GM21786 (cell line): Measurements from ENCODE around the gene RGS1.

ENCODE experiments used
- ATAC-seq: cut with Tn5 transposase; IDR thresholded peaks from one replicate; pipeline ENCODE4 v1.9.1; 2021; ENCODE audit not compliant: unreplicated experiment

The RGS1 gene

DNA sequence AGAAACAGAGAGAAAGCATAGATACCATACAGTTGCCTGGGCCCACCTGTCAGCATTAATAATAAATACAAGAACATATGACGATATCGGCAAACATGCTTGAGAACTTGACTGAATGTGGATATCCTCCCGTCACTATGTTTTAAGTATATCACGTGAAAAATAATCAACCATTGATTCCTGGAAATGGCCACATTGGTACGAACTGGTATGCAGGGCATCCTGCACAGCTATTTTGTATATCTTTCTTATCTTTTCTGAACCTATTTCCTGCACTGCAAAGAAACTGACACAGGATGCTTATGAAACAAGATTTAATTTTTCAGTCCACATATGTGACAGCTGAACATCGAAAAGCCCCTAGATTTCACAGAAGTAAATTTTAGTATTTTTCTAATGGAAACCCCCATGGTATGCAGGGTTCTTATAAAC is 22.8 kb upstream of the RGS1 start:
- ATAC-seq = peak; percentile 29

DNA sequence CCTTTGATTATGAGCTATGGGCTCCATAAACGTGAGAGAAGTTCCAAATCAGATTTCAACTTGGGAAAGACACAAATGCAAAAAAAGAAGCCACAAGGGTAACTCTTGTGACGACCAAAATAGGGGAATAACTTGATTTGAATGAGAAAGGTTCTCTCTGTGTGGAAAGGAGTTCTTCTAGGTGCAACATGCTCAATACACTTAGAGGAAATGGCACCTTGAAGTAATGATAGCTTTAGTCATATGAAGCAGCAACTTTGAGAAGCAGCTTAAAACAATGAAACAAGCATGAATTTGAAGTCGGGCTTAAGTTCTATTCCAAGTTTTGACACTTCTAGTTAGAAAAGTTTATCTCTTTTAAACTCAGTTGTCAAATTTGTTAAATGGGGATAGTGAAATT is 21.8 kb upstream of the RGS1 start:
- ATAC-seq = no peak

DNA sequence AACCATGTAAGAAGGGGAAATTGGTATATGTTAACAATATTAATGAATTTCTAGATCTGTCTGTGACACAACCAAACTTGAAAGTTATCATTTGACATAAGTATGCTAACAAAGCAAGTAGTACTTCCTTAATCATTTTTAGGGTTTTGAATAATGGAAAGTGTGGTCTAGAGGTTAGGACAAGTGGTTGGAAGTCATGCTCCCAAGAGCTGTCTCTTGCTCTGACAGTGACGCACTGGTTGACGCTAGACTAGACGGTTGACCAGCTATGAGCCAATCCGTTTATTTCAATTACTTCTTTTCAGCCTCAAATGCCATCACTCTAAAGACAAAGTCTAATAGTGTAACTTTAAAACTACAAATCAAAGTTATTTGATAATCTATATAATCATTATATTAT is 20.7 kb upstream of the RGS1 start:
- no peak for ATAC-seq

DNA sequence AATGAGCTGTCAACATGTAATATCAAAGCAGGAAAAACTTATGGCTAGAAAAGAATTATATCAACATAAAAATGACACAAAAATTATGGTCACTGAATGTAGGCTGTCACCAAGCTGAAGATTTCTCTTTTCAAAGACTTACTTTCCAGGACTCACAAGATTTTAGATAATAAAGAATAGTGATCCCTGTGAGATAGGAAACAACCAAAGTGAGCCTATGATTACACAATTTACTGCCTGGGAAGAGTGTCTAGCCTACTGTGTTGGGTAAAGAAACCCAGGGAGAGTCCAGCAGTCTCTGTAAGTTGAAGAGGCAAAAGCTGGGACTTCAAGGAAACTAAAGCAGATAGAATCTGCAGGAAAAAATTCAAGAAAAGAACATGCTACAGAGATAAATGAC is 20.2 kb upstream of the RGS1 start:
- no peak for ATAC-seq

DNA sequence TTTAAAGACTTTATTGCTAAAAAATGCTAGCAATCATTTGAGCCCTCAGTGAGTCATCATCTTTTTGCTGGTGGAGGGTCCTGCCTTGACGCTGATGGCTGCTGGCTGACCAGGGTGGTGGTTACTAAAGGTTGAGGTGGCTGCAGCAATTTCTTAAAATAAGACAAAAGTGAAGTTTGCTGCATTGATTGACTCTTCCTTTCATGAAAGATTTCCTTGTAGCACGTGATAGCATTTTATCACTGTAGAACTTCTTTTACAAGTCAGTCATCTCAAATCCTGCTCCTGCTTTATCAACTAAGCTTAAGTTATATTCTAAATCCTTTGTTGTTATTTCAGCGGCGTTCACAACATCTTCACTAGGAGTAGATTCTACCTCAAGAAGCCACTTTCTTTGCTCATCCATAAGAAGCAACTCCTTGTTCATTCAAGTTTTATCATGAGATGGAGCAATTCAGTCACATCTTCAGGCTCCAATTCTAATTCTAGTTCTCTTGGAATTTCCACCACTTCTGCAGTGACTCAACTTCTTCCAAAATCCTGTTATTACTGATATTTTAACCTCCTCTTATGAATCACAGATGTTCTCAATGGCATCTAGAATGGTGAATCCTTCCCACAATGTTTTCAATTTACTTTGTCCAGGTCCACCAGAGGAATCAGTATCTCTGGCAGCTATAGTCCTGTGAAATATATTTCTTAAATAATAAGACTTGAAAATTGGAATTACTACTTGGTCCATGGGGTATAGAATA is 17.6 kb upstream of the RGS1 start:
- ATAC-seq = no peak

DNA sequence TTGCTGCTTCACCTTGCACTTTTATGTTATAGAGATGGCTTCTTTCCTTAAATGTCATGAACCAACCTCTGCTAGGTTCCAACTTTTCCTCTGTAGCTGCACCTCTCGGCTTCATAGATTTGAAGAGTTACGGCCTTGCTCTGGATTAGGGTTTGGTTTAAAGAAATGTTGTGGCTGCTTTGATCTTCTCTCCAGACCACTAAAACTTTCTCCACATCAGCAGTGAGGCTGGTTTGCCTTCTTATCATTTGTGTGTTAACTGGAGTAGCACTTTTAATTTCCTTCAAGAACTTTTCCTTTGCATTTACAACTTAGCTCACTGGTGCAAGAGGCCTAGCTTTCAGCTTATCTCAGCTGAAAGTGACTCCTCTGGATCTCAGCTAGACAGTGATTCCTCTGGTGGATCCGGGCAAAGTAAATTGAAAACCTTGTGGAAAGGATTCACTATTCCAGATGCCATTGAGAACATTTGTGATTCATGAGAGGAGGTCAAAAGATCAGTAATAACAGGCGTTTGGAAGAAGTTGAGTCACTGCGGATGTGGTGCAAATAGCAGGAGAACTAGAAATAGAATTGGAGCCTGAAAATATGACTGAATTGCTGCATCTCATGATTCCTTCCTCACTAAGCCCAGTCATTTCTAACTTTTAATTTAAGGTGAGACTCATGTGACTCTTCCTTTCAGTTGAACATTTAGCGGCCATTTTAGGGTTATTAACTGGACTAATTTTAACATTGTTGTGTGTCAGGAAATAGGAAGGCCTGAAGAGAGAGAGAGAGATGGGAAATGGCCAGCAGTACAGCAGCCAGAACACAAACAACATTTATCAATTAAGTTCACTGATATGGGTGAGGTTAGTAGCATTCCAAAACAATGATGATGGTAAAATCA is 16.2 kb upstream of the RGS1 start:
- peak; percentile 82 for ATAC-seq

DNA sequence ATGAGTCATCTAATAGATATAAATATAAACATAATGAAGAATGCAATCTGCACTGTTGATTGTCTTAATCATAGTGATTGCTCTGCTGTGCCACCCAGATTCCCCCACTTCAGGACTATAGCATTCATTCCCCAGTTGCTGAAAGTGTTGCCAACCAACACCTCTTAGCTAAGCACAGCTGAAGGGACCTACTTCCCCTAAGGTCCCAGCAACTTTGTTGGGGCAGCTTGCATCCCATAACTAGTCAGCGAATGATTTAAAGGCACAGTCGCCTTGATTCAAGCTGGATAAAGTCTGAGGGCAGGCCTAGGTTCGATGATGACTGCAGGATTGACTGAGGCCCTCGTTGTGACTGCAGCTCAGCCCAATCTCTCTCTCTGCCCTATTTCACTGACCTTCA is 14.3 kb upstream of the RGS1 start:
- no peak for ATAC-seq

DNA sequence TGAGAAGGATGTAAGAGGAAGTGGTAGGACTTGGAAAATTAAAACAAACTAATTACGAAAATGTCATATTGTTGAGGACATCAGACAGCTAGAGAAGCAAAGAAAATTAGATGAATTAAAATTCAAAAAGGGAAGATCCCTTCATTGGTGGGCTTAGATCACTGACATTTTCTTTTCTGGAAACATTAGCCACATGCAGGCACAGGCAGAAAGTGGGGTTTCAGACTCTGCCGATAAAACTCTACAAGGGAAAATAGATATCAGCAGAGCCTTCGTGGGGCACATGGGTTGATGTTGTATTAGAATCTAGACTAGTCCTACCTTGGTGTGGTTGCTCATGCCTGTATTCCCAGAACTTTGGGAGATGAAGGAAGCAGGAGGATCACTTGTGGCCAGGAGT is 12.4 kb upstream of the RGS1 start:
- no peak for ATAC-seq

DNA sequence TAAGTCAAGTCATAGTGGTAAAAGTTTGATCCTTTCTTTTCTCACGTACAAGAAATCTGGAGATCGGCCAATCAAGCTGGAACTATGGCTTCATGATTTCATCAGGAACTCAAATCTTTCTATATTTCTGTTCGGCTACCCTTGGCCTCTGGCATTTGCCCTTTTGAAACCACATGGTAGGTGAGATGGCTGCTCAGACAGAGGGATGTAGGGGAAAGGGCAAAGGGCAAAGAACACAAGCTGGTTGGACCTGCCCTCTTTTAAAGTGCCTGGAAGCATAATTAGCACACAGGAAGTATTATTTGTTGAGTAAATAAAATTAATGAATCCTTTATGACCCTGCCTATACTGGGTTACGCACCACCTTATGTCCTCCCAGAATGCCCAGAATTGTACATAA is 11.5 kb upstream of the RGS1 start:
- ATAC-seq = no peak

DNA sequence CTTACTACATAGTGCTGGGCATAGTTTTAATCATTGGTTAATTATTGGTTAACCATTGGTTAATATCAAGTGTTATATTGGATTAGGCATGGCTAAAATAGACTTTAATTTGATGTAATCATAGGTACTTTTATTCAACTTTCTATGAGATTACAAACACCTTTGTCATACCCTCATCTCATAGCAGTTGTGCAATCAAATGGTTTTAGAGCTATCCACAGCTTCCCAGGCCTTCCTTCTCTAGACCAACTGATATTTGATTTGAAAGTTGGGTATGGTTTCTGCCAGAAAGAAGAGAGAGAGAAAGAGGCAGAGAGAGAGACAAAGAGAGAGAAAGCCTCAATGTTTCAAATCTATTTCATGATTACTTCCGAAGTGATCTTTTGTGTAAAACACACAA is 9.6 kb upstream of the RGS1 start:
- no peak for ATAC-seq

DNA sequence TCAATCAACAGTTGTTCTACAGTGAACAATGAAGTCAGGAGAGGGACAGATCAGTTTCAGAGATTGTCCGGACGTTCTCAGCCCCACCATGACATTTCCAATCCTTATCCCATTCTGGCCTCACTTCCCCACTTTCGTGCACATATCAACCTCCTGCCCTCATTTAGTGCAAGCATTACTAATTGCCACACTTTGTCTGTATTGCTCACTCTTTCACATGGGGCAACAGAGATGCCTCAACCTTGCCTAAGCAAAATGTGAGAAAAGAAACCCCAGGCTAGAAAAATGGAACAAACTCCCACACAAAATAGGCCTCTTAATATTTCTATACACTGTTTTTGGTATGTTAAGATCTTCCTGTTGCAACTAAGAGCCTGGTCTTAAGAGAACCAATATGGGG is 8.9 kb upstream of the RGS1 start:
- no peak for ATAC-seq

DNA sequence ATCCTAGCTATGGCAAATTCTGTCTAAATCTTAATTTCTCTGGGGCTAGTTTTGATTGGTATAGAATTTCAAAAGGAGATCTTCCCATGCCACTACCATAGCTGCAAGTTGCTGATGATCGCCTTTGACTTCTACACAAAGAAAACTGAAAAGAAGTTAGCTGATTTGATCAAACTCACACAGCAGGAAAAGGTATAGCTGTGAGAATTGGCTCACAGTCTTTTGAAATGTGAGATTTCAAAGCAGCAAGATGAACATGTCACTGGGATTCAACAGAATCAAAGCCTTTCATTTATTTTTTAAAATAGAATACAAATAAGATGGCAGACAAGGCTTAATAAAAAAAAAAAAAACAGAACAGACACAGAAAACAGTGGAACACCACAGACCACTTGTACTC is 7.5 kb upstream of the RGS1 start:
- ATAC-seq = no peak

DNA sequence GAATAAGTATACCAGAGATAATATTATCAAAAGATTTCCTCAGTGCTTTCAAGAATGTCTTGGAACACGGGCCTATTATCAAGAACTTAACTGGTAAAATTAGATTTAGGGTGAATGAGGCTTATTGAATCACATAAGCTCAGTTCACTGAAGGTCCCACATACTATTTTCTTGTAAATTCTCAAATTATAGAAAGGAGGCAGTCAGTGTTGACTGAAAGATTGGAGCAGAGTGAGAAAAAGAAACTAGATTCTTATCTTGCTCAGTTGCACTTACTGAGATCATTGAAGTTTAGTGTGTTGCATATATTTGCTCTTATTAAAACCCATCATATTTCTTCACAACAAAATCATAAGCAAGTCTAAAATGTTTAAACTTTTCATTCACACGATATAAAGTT is 3.9 kb upstream of the RGS1 start:
- ATAC-seq = no peak

DNA sequence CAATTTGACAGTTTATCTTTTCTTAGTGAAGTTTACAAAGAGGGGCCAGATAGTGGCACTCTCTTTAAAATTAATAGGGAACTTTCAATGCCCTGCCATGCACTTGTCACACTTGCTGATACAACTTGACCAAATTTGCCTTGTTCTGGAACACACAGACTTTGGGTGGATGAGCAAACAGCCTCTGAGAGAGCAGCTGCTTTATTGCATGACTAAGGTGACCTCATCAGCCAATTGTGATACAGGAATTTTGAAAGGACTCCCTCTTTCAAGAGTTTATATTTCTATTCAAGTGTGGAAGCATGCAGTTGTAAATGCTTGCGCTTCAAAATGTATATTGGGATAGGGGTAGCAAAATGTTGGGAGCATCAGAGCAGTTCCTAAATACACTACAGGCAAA is 2.1 kb upstream of the RGS1 start:
- ATAC-seq = no peak

DNA sequence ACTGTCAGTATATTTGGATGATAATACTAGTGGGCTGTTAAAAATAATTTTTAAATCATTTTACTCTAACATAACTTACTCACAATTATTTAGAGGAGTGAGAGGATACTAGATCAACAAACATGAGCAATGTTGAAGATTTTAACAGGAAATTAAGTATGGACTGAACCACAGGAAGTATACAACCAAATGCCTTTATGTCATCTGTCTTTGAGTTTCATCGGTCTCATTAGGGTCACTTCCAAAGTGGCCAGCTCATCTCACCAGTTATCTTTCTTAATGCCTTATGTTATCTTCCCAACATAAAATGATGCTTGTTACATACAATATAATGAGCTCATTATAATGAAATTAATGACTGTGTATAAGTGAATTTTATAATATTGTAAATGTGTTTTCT is 1.5 kb upstream of the RGS1 start:
- no peak for ATAC-seq

DNA sequence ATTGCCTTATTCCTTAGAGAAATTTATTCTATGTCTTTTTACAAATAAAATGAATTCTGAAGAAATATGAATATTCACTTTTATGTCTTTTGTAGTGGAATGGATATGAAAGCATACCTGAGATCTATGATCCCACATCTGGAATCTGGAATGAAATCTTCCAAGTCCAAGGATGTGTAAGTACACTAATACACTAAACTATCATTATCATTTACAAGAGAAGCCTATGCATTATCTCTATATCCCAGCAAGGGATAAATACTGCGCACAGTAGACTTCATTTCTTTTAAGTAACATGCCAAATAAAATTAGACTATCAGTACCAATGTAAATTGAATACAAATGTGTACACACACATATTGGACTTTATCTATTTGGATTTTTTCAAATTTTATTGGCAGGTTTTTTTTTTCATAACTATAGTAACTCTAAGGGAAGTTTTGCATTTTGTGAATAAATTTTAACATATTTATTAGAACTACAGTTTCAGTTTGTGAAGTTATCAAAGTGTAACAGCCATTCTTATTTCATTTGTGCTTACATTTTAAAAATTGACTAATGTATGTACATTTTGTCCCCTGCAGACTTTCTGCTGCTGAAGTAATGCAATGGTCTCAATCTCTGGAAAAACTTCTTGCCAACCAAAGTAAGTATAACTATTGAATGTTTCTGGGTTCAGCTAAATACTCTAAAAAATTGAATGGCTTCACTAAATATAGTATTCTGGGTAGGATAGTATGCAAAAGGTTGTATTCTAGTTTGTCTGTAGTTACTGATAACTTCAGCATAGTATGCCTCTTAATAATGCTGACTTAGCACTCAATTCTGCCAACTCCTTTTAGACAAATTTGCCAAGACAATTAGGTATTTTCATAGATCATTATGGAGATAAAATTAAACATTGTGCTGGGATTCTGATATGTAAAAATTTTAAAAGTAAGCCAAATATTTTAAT is 894 bp downstream of the RGS1 start:
- no peak for ATAC-seq

DNA sequence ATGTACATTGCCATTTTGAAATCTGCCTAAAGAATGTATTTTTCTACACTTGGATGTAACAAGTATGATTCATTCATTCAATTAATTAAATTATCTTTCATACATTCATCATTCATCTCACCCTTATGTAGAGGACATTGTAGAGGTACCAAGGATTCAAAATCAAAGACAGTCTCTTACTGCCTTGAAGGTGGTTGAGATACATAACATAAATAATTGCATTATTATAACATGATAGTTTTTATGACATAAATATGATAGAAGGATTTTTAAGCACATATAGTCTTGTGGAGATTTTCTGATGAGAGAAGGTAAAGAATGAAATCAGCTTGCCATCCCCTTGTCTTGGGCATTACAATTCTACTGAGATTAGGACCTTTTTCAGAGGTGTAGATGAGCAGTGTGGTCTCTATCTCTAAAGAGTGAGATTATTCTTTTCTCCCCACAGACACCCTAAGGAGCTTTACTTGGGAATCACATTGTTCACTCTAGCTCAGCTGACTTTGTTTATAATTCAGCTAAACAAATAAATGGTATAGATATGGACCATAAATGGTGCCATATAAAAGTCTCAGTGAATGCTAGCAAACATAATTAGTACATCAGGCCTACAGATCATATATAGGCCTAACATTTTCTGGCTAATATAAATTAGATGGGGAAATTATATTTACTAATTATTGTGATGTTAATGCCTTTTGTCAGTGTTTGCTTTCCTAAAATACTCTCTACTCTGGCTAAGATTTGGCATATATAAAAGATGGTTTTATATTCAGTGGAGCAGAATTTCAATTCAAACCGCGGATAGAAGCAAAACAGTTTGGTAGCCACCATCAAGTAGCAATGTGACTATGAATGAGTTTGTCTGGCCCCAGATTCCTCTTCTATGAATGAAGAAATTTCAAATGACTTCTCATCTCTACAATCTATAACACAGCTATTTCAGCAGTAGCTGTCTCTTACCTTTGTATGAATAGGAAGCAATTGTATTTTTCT is 1.9 kb downstream of the RGS1 start:
- no peak for ATAC-seq

DNA sequence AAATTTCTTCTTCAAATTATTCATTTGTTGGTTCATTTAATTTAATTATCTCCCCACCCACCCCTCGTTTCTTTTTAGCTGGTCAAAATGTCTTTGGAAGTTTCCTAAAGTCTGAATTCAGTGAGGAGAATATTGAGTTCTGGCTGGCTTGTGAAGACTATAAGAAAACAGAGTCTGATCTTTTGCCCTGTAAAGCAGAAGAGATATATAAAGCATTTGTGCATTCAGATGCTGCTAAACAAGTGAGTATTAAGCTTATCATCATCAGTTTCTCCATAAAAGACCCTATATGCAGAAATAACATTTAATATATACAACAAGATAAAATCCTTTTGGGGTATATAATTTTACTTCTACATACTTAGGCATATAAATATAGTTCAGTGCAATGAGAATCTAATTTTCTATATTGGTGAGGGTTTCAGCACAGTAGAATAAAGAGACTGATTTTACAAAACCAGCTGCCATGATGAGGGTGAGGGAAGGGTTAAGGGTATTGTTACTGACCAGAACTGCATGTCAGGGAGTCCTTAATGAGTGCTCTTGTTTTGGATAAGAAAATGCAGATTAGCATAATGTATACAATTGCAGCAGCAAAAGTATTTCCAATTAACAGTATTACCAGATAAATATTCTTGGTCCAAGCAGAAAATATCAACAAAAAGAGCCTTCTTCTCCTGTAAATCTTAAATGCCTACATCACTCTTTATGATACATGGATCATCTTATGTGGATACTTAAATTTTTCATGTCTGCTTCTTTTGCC is 2.8 kb downstream of the RGS1 start:
- ATAC-seq = no peak

DNA sequence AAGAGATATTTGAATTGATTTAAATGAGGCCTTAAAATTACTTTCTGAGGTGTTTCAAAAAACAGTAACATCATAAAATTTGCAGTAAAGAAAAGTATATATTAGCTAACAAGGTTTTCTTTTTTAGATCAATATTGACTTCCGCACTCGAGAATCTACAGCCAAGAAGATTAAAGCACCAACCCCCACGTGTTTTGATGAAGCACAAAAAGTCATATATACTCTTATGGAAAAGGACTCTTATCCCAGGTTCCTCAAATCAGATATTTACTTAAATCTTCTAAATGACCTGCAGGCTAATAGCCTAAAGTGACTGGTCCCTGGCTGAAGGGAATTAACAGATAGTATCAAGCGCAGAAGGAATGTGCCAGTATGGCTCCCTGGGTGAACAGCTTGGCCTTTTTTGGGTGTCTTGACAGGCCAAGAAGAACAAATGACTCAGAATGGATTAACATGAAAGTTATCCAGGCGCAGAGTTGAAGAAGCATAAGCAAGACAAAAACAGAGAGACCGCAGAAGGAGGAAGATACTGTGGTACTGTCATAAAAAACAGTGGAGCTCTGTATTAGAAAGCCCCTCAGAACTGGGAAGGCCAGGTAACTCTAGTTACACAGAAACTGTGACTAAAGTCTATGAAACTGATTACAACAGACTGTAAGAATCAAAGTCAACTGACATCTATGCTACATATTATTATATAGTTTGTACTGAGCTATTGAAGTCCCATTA is 3.6 kb downstream of the RGS1 start:
- no peak for ATAC-seq
